Heart left ventricle (tissue), 13 donors: Measurements from ENCODE around the gene SPINK9.

Source experiments
- CTCF ChIP-seq, 12 donors: fragments of 200-600 bp; sonication (generic) in 4 of 12; IDR thresholded peaks; one replicate each; pipeline versions ENCODE4 v1.5.0 to v1.8.0; 2018 to 2022; ENCODE audit warnings: antibody characterized with exemption in 12 of 12, mild to moderate bottlenecking in 5 of 12
- POLR2A ChIP-seq, 2 donors: fragments of 450-650 bp; IDR thresholded peaks; one replicate each; pipeline ENCODE4 v1.6.1; 2017; ENCODE audit warnings: antibody characterized with exemption in 2 of 2, mild to moderate bottlenecking in 2 of 2, moderate library complexity in 2 of 2
- donor health status: ischemic (EF 13 %, LVEDD 7.1; RV severe dilation, severe dysfunction).
- donor health status: DM: no; HTN: yes; CAD: no.
- donor health status: DM: no; HTN: no; CAD: no.
- donor health status: ischemic (EF 25% LVEDD 6.9; RV normal size, moderate dysfunction).
- donor health status: ischemic (EF 25% LVEDD 5.7; RV mildly dilated, moderate dysfunction).
- donor health status: ischemic (EF 35%, LVEDD 5.7; RV mildly dilated, moderate dysfunction).
- donor health status: nonischemic (EF 11% LVEDD 7.7; RV severe dilation, severe dysfunction).
- donor health status: DM: yes; HTN: yes; CAD: no.
- donor health status: PGD.
- donor health status: ischemic (EF 29% LVEDD 5.4; RV normal size, mild dysfunction).
- donor health status: nonischemic (EF 23%, LVEDD 6.1; RV moderate dilation, normal function).

DNA sequence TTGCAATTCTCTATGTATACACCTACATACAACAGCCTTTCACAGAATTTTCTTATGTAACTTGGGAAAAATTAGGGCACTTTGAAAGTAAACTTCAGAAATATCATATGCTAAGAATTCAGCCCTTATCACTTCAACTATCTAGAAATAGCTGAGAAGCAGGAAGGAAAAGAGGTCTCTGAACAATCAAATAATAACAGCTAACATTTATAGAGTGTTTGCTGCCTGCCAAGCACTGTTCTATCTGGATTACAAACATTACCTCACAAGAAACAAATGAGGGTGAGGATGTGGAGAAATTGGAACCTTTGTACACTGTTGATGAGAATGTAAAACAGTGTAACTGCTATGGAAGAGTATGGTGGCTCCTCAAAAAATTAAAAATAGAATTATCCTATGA is 44.0 kb downstream of the SPINK9 start:
- TF ChIP-seq POLR2A (IDR thresholded peaks at IDR 0.05), result no peak
- no peak for TF ChIP-seq CTCF (IDR thresholded peaks at IDR 0.05)
